Stomach (tissue), 9 donors: ENCODE results near the gene COL5A1. TPM values are rescaled to one million over a fixed set of nuclear protein-coding genes. Genes with fewer than 3 reads are reported as not detected.

Experiments
- DNase-seq, 2 donors: peaks; one replicate each; pipeline versions ENCODE4 v3.0.0 to v3.0.0-alpha.2; 2013 to 2019
- H3K27ac ChIP-seq, 5 donors: fragments of 200-600 bp in 4 of 5; sonication (generic) in 4 of 5; one replicate each; pipeline ENCODE4 v1.5.1; 2013 to 2019; ENCODE audit warnings: mild to moderate bottlenecking in 1 of 5, moderate library complexity in 1 of 5
- H3K27me3 ChIP-seq, 3 donors: fragments of 200-600 bp; sonication (generic); one replicate each; pipeline ENCODE4 v1.5.1; 2017 to 2019; ENCODE audit warnings: mixed run types in 1 of 3
- H3K36me3 ChIP-seq, 4 donors: fragments of 200-600 bp; sonication (generic); 1 replicate in 3 of 4; 2 replicates in 1 of 4; pipeline ENCODE4 v1.5.1; 2016 to 2019
- H3K4me1 ChIP-seq, 4 donors: fragments of 200-600 bp; sonication (generic); one replicate each; pipeline ENCODE4 v1.5.1; 2016 to 2019
- H3K4me3 ChIP-seq, 4 donors: fragments of 200-600 bp; sonication (generic) in 3 of 4; one replicate each; pipeline ENCODE4 v1.5.1; 2016 to 2019; ENCODE audit warnings: mild to moderate bottlenecking in 1 of 4
- H3K9me3 ChIP-seq, 4 donors: fragments of 200-600 bp; sonication (generic); one replicate each; pipeline ENCODE4 v1.5.1; 2016 to 2019
- CTCF ChIP-seq, 7 experiments: fragments of 450-650 bp in 4 of 7; fragments of 200-600 bp in 3 of 7; sonication (generic) in 3 of 7; IDR thresholded peaks; one replicate each; pipeline ENCODE4 v1.5.1; 2016 to 2019; ENCODE audit warnings: antibody characterized with exemption in 7 of 7, control low read depth in 2 of 7, mild to moderate bottlenecking in 1 of 7
- EP300 ChIP-seq: sonication (generic); formaldehyde crosslinking; IDR thresholded peaks from one replicate; pipeline ENCODE4 v1.6.1; 2017; ENCODE audit warnings: antibody characterized with exemption
- POLR2A ChIP-seq, 4 donors: fragments of 450-650 bp; IDR thresholded peaks; one replicate each; pipeline ENCODE4 v1.6.1; 2016; ENCODE audit warnings: antibody characterized with exemption in 4 of 4, control low read depth in 2 of 4, mild to moderate bottlenecking in 1 of 4, moderate library complexity in 1 of 4
- POLR2AphosphoS5 ChIP-seq, 3 donors: sonication (generic); formaldehyde crosslinking; IDR thresholded peaks; one replicate each; pipeline ENCODE4 v1.6.1; 2016; ENCODE audit warnings: antibody characterized with exemption in 3 of 3
- WGBS, 5 donors: extraction: QIAGEN DNeasy Blood & Tissue Kit in 3 of 5; methylation state at CpG; one replicate each; pipeline versions ENCODE4 v1.1.5 to v1.1.7; 2013 to 2018; 5-methylcytosine and 5-hydroxymethylcytosine counted together
- intact Hi-C: fragments of 100-400 bp; cut with DNase I; formaldehyde crosslinking; loops from one replicate; pipeline ENCODE4 v1.15.1; 2023; ENCODE audit warnings: low total_unique reads
- polyA plus RNA-seq, 3 donors: library from polyadenylated mRNA; stranded (reverse); fragments of 200-250 nt; gene quantifications; one replicate each; pipeline ENCODE4 v1.2.3, GENCODE V29; 2013
- total RNA-seq, 5 donors: library from RNA; depleted of rRNA; stranded (reverse); fragments of >200 nt; gene quantifications; one replicate each; pipeline versions ENCODE4 v1.1.0 to v1.2.3, GENCODE V29; 2014 to 2016
- donor health status: healthy with polysubstance abuse.
- donor health status: Bipolar disorder and iron deficiency.
- donor health status: healthy.

Gene COL5A1
- total and polyA plus RNA-seq, 8 donors, result 7.3 to 205 (median 26.4) TPM

GRCh38 chr9:134680393-134681060 lies 38.9 kb downstream of the COL5A1 start:
- no peak overlapping the region for H3K4me3 ChIP-seq
- WGBS, 5 donors, result 62 to 81% (median 69%) methylated on average over 10 to 18 of the region's 18 CpGs
- no peaks in the 10 kb centered on the region for H3K36me3 ChIP-seq
- H3K27ac ChIP-seq, result peak overlapping the region in 3 of 5 donors; percentile 47 to 69 (median 49)
- H3K4me1 ChIP-seq, result peaks cover 8 to 58% (median 30%) of the 10 kb centered on the region in 4 donors
- no peaks in the 10 kb centered on the region for H3K27me3 ChIP-seq
- peaks cover 0 to 3% (median 2%) of the 10 kb centered on the region in 4 donors for H3K9me3 ChIP-seq
- TF ChIP-seq CTCF (IDR thresholded peaks at IDR 0.05) (no peak), POLR2AphosphoS5 (IDR thresholded peaks at IDR 0.05) (no peak), POLR2A (IDR thresholded peaks at IDR 0.05) (no peak), EP300 (no peak)
- no peak for DNase-seq
- intact Hi-C loops, result no loop called here

- Histone ChIP-seq H3K27ac (peak overlapping the region in 3 of 5 donors; percentile 47 to 69 (median 49)), H3K4me1 (peaks cover 8 to 58% (median 30%) of the 10 kb centered on the region in 4 donors), H3K36me3 (no peaks in the 10 kb centered on the region), H3K9me3 (no peaks in the 10 kb centered on the region), H3K27me3 (no peaks in the 10 kb centered on the region), H3K4me3 (no peak overlapping the region)
- 39 to 59% (median 42%) methylated on average over 18 to 22 of the region's 22 CpGs for WGBS, 5 donors
- TF ChIP-seq POLR2AphosphoS5 (IDR thresholded peaks at IDR 0.05), result no peak
- TF ChIP-seq EP300, result no peak
- intact Hi-C loops, result no loop called here
- DNase-seq, result peak in 1 of 2 donors; percentile 55
Observed at GRCh38 chr9:134681061-134681661, 39.6 kb downstream of the COL5A1 start.

GRCh38 chr9:134682026-134682425 lies 40.4 kb downstream of the COL5A1 start:
- no peak overlapping the region for H3K4me3 ChIP-seq
- H3K9me3 ChIP-seq, result no peaks in the 10 kb centered on the region
- no peaks in the 10 kb centered on the region for H3K36me3 ChIP-seq
- DNase-seq, result no peak
- peak overlapping the region in 4 of 5 donors; percentile 41 to 69 (median 54) for H3K27ac ChIP-seq
- H3K27me3 ChIP-seq, result no peaks in the 10 kb centered on the region
- peaks cover 8 to 52% (median 30%) of the 10 kb centered on the region in 4 donors for H3K4me1 ChIP-seq
- intact Hi-C loops, result no loop called here
- TF ChIP-seq POLR2A (IDR thresholded peaks at IDR 0.05), result no peak
- TF ChIP-seq POLR2AphosphoS5 (IDR thresholded peaks at IDR 0.05), result no peak
- TF ChIP-seq EP300, result no peak
- TF ChIP-seq CTCF (IDR thresholded peaks at IDR 0.05), result no peak
- 56 to 81% (median 75%) methylated on average over 9 to 15 of the region's 15 CpGs for WGBS, 5 donors

- no peak for TF ChIP-seq CTCF (IDR thresholded peaks at IDR 0.05)
- no peak for TF ChIP-seq EP300
- TF ChIP-seq POLR2AphosphoS5 (IDR thresholded peaks at IDR 0.05), result no peak
- TF ChIP-seq POLR2A (IDR thresholded peaks at IDR 0.05), result no peak
- Histone ChIP-seq H3K9me3 (no peaks in the 10 kb centered on the region), H3K27ac (peak overlapping the region in 3 of 5 donors; percentile 41 to 69 (median 58)), H3K4me1 (peaks cover 8 to 50% (median 30%) of the 10 kb centered on the region in 4 donors), H3K4me3 (no peak overlapping the region), H3K36me3 (no peaks in the 10 kb centered on the region), H3K27me3 (no peaks in the 10 kb centered on the region)
- DNase-seq, result no peak
- 70 to 81% (median 76%) methylated on average over 20 to 25 of the region's 25 CpGs for WGBS, 5 donors
- intact Hi-C loops, result no loop called here
Observed at GRCh38 chr9:134682651-134683364, 41.2 kb downstream of the COL5A1 start.
